Liver (tissue), 9 donors: Measurements from ENCODE around the gene BAG2. TPM values are rescaled to one million over a fixed set of nuclear protein-coding genes. Genes with fewer than 3 reads are reported as not detected.

ENCODE experiments used
- DNase-seq: peaks from one replicate; pipeline ENCODE4 v3.0.0-alpha.2; 2017; ENCODE audit warnings: low spot score
- H3K27ac ChIP-seq, 2 donors: one replicate each; pipeline ENCODE4 v1.7.0; 2013; ENCODE audit warnings: inconsistent platforms in 2 of 2, low read length in 2 of 2, control low read depth in 1 of 2, low read depth in 1 of 2, mild to moderate bottlenecking in 1 of 2
- H3K27me3 ChIP-seq, 4 donors: one replicate each; pipeline versions ENCODE4 v1.6.1 to v1.7.0; 2013; ENCODE audit warnings: low read length in 3 of 4, inconsistent platforms in 1 of 4, mild to moderate bottlenecking in 1 of 4, moderate library complexity in 1 of 4; ENCODE audit not compliant: control insufficient read depth in 4 of 4, insufficient read depth in 4 of 4
- H3K36me3 ChIP-seq, 4 donors: one replicate each; pipeline versions ENCODE4 v1.6.1 to v1.7.0; 2013; ENCODE audit warnings: low read length in 3 of 4, mild to moderate bottlenecking in 3 of 4, low read depth in 1 of 4, moderate library complexity in 1 of 4; ENCODE audit not compliant: control insufficient read depth in 4 of 4, insufficient read depth in 3 of 4
- H3K4me1 ChIP-seq, 4 donors: one replicate each; pipeline versions ENCODE4 v1.6.1 to v1.7.0; 2013; ENCODE audit warnings: low read length in 3 of 4, mild to moderate bottlenecking in 3 of 4, moderate library complexity in 1 of 4; ENCODE audit not compliant: control insufficient read depth in 4 of 4, insufficient read depth in 4 of 4
- H3K4me3 ChIP-seq, 3 donors: one replicate each; pipeline versions ENCODE4 v1.6.1 to v1.7.0; 2013; ENCODE audit warnings: low read length in 3 of 3, control low read depth in 1 of 3, low read depth in 1 of 3, mild to moderate bottlenecking in 1 of 3
- H3K9ac ChIP-seq, 2 donors: one replicate each; pipeline ENCODE4 v1.7.0; 2013; ENCODE audit warnings: low read length in 2 of 2, mild to moderate bottlenecking in 2 of 2, moderate library complexity in 2 of 2, control low read depth in 1 of 2, low read depth in 1 of 2
- H3K9me3 ChIP-seq, 4 donors: one replicate each; pipeline versions ENCODE4 v1.6.1 to v1.7.0; 2013; ENCODE audit warnings: low read length in 3 of 4; ENCODE audit not compliant: control insufficient read depth in 4 of 4
- ATF3 ChIP-seq: IDR thresholded peaks from 2 replicates; pipeline ENCODE4 v1.6.1; 2016; ENCODE audit warnings: antibody characterized with exemption
- EGR1 ChIP-seq, 2 donors: IDR thresholded peaks; 2 replicates each; pipeline ENCODE4 v1.6.1; 2016 to 2018; ENCODE audit warnings: antibody characterized with exemption in 2 of 2, low read depth in 2 of 2
- FOXA1 ChIP-seq: IDR thresholded peaks from 2 replicates; pipeline ENCODE4 v1.6.1; 2016; ENCODE audit warnings: antibody characterized with exemption
- FOXA2 ChIP-seq: IDR thresholded peaks from 2 replicates; pipeline ENCODE4 v1.6.1; 2016; ENCODE audit warnings: antibody characterized with exemption
- GABPA ChIP-seq, 2 donors: IDR thresholded peaks in 1 of 2; conservative IDR thresholded peaks in 1 of 2; 2 replicates each; pipeline ENCODE4 v1.6.1; 2016; ENCODE audit warnings: antibody characterized with exemption in 2 of 2, mild to moderate bottlenecking in 1 of 2, moderate library complexity in 1 of 2
- HNF4A ChIP-seq, 2 donors: conservative IDR thresholded peaks; 2 replicates each; pipeline ENCODE4 v1.6.1; 2016; ENCODE audit warnings: antibody characterized with exemption in 2 of 2, mild to moderate bottlenecking in 2 of 2
- HNF4G ChIP-seq: IDR thresholded peaks from 2 replicates; pipeline ENCODE4 v1.6.1; 2016; ENCODE audit warnings: antibody characterized with exemption
- JUND ChIP-seq, 2 donors: IDR thresholded peaks; 2 replicates each; pipeline ENCODE4 v1.6.1; 2016; ENCODE audit warnings: antibody characterized with exemption in 2 of 2
- NR2F2 ChIP-seq: IDR thresholded peaks from 2 replicates; pipeline ENCODE4 v1.6.1; 2016; ENCODE audit warnings: antibody characterized with exemption
- RXRA ChIP-seq, 2 donors: IDR thresholded peaks; 2 replicates each; pipeline ENCODE4 v1.6.1; 2017 to 2018; ENCODE audit warnings: antibody characterized with exemption in 2 of 2, mild to moderate bottlenecking in 1 of 2
- SP1 ChIP-seq: IDR thresholded peaks from 2 replicates; pipeline ENCODE4 v1.6.1; 2018; ENCODE audit warnings: antibody characterized with exemption, mild to moderate bottlenecking
- YY1 ChIP-seq: IDR thresholded peaks from 2 replicates; pipeline ENCODE4 v1.6.1; 2016; ENCODE audit warnings: antibody characterized with exemption, mild to moderate bottlenecking
- ZBTB33 ChIP-seq: IDR thresholded peaks from 2 replicates; pipeline ENCODE4 v1.6.1; 2016; ENCODE audit warnings: antibody characterized with exemption
- WGBS: extraction: QIAGEN DNeasy Blood & Tissue Kit; methylation state at CpG from one replicate; pipeline ENCODE4 v1.1.7; 2013; 5-methylcytosine and 5-hydroxymethylcytosine counted together
- polyA plus RNA-seq, 2 donors: library from polyadenylated mRNA; stranded (reverse) in 1 of 2; unstranded in 1 of 2; fragments of 200-250 nt in 1 of 2; fragments of >200 nt in 1 of 2; fragmentation: Nextera tagmentation in 1 of 2; extraction: Ambion mirVana in 1 of 2; gene quantifications; one replicate each; pipeline versions ENCODE4 v1.2.1 to v1.2.3, GENCODE V29; 2013 to 2015
- total RNA-seq, 2 donors: library from RNA; depleted of rRNA; stranded (reverse); fragments of >200 nt; gene quantifications; one replicate each; pipeline ENCODE4 v1.2.3, GENCODE V29; 2014
- TF ChIP-seq, protein P1 (sequence below): fragments of 150-350 bp; IDR thresholded peaks from 2 replicates; pipeline ENCODE4 v1.5.1; 2017; ENCODE audit warnings: improper control_type of control experiment, low read depth, low read length; ENCODE audit not compliant: missing input control
- TF ChIP-seq, protein P2 (sequence below): IDR thresholded peaks from 2 replicates; pipeline ENCODE4 v1.6.1; 2016; ENCODE audit warnings: antibody characterized with exemption
- TF ChIP-seq, protein P3 (sequence below): IDR thresholded peaks from 2 replicates; pipeline ENCODE4 v1.6.1; 2016; ENCODE audit warnings: antibody characterized with exemption, mild to moderate bottlenecking
- donor health status: healthy.
- donor health status: healthy.
- donor health status: healthy.
- donor health status: healthy.
- donor health status: healthy.

Gene BAG2
- total and polyA plus RNA-seq, 4 donors = 1.8 to 4.9 (median 3.1) TPM

- 79% methylated on average over 6 of the region's 6 CpGs for WGBS
These were observed 27.0 kb downstream of the BAG2 start for GRCh38 chr6:57198926-57199636.

More at GRCh38 chr6:57198926-57199636, 27.0 kb downstream of the BAG2 start:
- TF ChIP-seq RXRA (IDR thresholded peaks at IDR 0.05) = no peak
- TF ChIP-seq, protein P1, sequence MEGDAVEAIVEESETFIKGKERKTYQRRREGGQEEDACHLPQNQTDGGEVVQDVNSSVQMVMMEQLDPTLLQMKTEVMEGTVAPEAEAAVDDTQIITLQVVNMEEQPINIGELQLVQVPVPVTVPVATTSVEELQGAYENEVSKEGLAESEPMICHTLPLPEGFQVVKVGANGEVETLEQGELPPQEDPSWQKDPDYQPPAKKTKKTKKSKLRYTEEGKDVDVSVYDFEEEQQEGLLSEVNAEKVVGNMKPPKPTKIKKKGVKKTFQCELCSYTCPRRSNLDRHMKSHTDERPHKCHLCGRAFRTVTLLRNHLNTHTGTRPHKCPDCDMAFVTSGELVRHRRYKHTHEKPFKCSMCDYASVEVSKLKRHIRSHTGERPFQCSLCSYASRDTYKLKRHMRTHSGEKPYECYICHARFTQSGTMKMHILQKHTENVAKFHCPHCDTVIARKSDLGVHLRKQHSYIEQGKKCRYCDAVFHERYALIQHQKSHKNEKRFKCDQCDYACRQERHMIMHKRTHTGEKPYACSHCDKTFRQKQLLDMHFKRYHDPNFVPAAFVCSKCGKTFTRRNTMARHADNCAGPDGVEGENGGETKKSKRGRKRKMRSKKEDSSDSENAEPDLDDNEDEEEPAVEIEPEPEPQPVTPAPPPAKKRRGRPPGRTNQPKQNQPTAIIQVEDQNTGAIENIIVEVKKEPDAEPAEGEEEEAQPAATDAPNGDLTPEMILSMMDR = no peak
- TF ChIP-seq GABPA (IDR thresholded peaks at IDR 0.05 in 1 of 2, conservative IDR thresholded peaks at IDR 0.05 in 1 of 2) = no peak
- no peak for TF ChIP-seq HNF4G
- no peak for TF ChIP-seq FOXA1
- no peak for TF ChIP-seq EGR1 (IDR thresholded peaks at IDR 0.05; ENCODE audit: low read depth in 2 of 2)
- TF ChIP-seq ATF3 = no peak
- no peak for TF ChIP-seq JUND (IDR thresholded peaks at IDR 0.05)
- no peak for TF ChIP-seq SP1
- no peak for TF ChIP-seq FOXA2
- no peak for TF ChIP-seq HNF4A (conservative IDR thresholded peaks at IDR 0.05)
- TF ChIP-seq, protein P2, sequence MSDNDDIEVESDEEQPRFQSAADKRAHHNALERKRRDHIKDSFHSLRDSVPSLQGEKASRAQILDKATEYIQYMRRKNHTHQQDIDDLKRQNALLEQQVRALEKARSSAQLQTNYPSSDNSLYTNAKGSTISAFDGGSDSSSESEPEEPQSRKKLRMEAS = no peak
- TF ChIP-seq ZBTB33 = no peak
- no peak for TF ChIP-seq NR2F2
- TF ChIP-seq, protein P3, sequence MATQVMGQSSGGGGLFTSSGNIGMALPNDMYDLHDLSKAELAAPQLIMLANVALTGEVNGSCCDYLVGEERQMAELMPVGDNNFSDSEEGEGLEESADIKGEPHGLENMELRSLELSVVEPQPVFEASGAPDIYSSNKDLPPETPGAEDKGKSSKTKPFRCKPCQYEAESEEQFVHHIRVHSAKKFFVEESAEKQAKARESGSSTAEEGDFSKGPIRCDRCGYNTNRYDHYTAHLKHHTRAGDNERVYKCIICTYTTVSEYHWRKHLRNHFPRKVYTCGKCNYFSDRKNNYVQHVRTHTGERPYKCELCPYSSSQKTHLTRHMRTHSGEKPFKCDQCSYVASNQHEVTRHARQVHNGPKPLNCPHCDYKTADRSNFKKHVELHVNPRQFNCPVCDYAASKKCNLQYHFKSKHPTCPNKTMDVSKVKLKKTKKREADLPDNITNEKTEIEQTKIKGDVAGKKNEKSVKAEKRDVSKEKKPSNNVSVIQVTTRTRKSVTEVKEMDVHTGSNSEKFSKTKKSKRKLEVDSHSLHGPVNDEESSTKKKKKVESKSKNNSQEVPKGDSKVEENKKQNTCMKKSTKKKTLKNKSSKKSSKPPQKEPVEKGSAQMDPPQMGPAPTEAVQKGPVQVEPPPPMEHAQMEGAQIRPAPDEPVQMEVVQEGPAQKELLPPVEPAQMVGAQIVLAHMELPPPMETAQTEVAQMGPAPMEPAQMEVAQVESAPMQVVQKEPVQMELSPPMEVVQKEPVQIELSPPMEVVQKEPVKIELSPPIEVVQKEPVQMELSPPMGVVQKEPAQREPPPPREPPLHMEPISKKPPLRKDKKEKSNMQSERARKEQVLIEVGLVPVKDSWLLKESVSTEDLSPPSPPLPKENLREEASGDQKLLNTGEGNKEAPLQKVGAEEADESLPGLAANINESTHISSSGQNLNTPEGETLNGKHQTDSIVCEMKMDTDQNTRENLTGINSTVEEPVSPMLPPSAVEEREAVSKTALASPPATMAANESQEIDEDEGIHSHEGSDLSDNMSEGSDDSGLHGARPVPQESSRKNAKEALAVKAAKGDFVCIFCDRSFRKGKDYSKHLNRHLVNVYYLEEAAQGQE = no peak
- no peak for TF ChIP-seq YY1
- H3K4me3 ChIP-seq = no peak overlapping the region
- H3K9me3 ChIP-seq = no peaks in the 10 kb centered on the region
- H3K9ac ChIP-seq = no peak overlapping the region
- H3K27me3 ChIP-seq = no peaks in the 10 kb centered on the region
- H3K36me3 ChIP-seq = no peaks in the 10 kb centered on the region
- H3K27ac ChIP-seq = no peak overlapping the region
- DNase-seq = no peak
- H3K4me1 ChIP-seq = no peaks in the 10 kb centered on the region
